HEK293T (cell line): ENCODE data around the gene PRAMEF8.
"Not testable (repeated sequence)": the region's sequence is repeated elsewhere in the genome, so short reads cannot be mapped to it uniquely, and the experiment has no call there.

Experiments used
- ARNT ChIP-seq: fragments of 450-650 bp; IDR thresholded peaks from 2 replicates; pipeline ENCODE4 v1.6.1; 2017; ENCODE audit warnings: mild to moderate bottlenecking
- BHLHE40 ChIP-seq: fragments of 450-650 bp; IDR thresholded peaks from 2 replicates; pipeline ENCODE4 v1.6.1; 2016; ENCODE audit warnings: mild to moderate bottlenecking, moderate library complexity, borderline replicate concordance
- ELF4 ChIP-seq: fragments of 450-650 bp; IDR thresholded peaks from 2 replicates; pipeline ENCODE4 v1.6.1; 2017; ENCODE audit warnings: antibody characterized with exemption
- FOXA1 ChIP-seq: fragments of 450-650 bp; IDR thresholded peaks from 2 replicates; pipeline ENCODE4 v1.6.1; 2016; ENCODE audit warnings: mild to moderate bottlenecking
- FOXM1 ChIP-seq: fragments of 450-650 bp; IDR thresholded peaks from 2 replicates; pipeline ENCODE4 v1.6.1; 2017; ENCODE audit warnings: mild to moderate bottlenecking, borderline replicate concordance
- HDGF ChIP-seq: fragments of 450-650 bp; IDR thresholded peaks from 2 replicates; pipeline ENCODE4 v1.6.1; 2017; ENCODE audit warnings: antibody characterized with exemption, borderline replicate concordance
- LEF1 ChIP-seq: fragments of 450-650 bp; IDR thresholded peaks from 2 replicates; pipeline ENCODE4 v1.6.1; 2017; ENCODE audit warnings: mild to moderate bottlenecking, borderline replicate concordance
- NFRKB ChIP-seq: fragments of 450-650 bp; IDR thresholded peaks from 2 replicates; pipeline ENCODE4 v1.6.1; 2016; ENCODE audit warnings: mild to moderate bottlenecking, moderate library complexity
- PKNOX1 ChIP-seq: fragments of 450-650 bp; IDR thresholded peaks from 2 replicates; pipeline ENCODE4 v1.6.1; 2016
- SP1 ChIP-seq: fragments of 450-650 bp; IDR thresholded peaks from 2 replicates; pipeline ENCODE4 v1.6.1; 2017
- SUZ12 ChIP-seq: fragments of 450-650 bp; IDR thresholded peaks from 2 replicates; pipeline ENCODE4 v1.6.1; 2016; ENCODE audit warnings: mild to moderate bottlenecking
- ZNF384 ChIP-seq: fragments of 450-650 bp; IDR thresholded peaks from 2 replicates; pipeline ENCODE4 v1.6.1; 2016

GRCh38 chr1:13253898-13254297, 31.0 kb downstream of the PRAMEF8 start, which contains the start of gene PRAMEF5:
- TF ChIP-seq PKNOX1, ARNT, SP1, BHLHE40, SUZ12, LEF1, ELF4, FOXA1, HDGF, ZNF384, NFRKB, FOXM1: not testable (repeated sequence)
